Endometrial microvascular endothelial cells (primary cell): ENCODE data around the gene ADRB1. TPM values are rescaled to one million over a fixed set of nuclear protein-coding genes. Genes with fewer than 3 reads are reported as not detected.

ENCODE experiments used
- in situ Hi-C: cut with HindIII; loops from 2 replicates; pipeline ENCODE4 v1.10.0; 2017; ENCODE audit warnings: low sequenced_read_pairs, low pct_unique_long_range_greater_than_20kb; ENCODE audit errors: inconsistent ontology term
- total RNA-seq: library from RNA; depleted of rRNA; stranded (reverse); fragments of >200 nt; gene quantifications from one replicate; pipeline ENCODE4 v1.2.3, GENCODE V29; 2015; ENCODE audit errors: inconsistent ontology term

Gene ADRB1
- total RNA-seq, 1 donor from 2014 or later, result 2.6 TPM

DNA sequence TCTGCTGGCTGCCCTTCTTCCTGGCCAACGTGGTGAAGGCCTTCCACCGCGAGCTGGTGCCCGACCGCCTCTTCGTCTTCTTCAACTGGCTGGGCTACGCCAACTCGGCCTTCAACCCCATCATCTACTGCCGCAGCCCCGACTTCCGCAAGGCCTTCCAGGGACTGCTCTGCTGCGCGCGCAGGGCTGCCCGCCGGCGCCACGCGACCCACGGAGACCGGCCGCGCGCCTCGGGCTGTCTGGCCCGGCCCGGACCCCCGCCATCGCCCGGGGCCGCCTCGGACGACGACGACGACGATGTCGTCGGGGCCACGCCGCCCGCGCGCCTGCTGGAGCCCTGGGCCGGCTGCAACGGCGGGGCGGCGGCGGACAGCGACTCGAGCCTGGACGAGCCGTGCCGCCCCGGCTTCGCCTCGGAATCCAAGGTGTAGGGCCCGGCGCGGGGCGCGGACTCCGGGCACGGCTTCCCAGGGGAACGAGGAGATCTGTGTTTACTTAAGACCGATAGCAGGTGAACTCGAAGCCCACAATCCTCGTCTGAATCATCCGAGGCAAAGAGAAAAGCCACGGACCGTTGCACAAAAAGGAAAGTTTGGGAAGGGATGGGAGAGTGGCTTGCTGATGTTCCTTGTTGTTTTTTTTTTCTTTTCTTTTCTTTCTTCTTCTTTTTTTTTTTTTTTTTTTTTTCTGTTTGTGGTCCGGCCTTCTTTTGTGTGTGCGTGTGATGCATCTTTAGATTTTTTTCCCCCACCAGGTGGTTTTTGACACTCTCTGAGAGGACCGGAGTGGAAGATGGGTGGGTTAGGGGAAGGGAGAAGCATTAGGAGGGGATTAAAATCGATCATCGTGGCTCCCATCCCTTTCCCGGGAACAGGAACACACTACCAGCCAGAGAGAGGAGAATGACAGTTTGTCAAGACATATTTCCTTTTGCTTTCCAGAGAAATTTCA lies 1.7 kb downstream of the ADRB1 start:
- in situ Hi-C loops, result no loop called here

GRCh38 chr10:114046087-114046458 lies 2.4 kb downstream of the ADRB1 start:
- in situ Hi-C loops, result no loop called here

- in situ Hi-C loops, result no loop called here
These were observed 4.8 kb downstream of the ADRB1 start for GRCh38 chr10:114048472-114048871.

GRCh38 chr10:114051714-114052113 lies 8.0 kb downstream of the ADRB1 start:
- in situ Hi-C loops, result no loop called here

DNA sequence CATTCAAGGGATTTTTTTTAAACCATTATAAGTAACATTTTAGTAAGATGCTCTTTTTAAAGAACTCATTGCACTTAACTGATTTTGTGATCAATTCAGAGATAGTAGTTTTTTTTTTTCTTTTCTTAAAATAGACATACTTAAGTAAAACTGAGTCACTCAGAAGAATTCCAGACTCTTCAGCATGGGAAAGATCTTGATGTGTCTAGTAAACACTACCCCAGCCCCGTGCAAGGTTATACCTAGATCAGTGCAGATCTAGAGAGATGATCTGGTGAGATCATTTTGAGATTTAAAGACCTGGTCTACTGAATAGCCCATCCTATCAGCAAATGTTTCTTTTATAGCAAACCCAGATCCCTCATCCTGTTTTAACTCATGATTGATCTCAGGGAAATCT lies 8.6 kb downstream of the ADRB1 start:
- in situ Hi-C loops, result no loop called here

- in situ Hi-C loops, result no loop called here
These were observed 10.3 kb downstream of the ADRB1 start for GRCh38 chr10:114053946-114054345.

DNA sequence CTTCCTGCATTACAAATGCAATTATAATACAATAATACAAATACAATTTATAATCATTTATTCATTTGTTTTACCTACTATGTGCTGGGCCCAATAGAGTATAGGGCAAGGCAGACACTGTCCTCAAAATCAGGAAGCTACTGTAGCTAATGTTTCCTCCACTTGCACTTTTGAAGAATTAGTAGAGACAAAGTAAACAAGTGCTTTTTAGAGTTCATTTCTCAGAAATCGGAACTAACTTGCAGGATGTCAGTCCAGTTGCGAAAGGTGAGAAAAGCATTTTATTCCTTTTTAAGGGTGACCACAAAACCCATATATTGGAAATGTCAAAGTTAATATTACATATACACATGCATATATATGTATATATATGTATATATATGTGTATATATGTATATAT lies 14.2 kb downstream of the ADRB1 start:
- in situ Hi-C loops, result no loop called here

DNA sequence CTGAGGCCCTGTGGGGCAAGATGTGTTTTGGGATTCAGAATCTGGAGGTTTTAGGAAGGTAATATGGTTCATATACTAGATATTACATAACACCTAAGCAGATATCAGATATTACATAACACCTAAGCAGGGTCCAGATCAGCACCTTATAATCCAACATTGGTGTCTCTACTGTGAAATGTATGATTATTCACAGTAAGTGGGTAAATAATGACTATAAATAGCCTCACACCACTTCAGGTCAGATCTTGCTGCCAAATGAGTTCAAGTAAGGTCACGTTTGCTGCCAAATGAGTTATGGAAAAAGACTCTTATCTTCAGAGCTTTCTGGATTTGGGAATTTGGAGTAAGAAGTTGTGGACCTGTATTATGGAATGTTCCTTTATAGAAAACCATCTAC lies 14.6 kb downstream of the ADRB1 start:
- in situ Hi-C loops, result no loop called here

DNA sequence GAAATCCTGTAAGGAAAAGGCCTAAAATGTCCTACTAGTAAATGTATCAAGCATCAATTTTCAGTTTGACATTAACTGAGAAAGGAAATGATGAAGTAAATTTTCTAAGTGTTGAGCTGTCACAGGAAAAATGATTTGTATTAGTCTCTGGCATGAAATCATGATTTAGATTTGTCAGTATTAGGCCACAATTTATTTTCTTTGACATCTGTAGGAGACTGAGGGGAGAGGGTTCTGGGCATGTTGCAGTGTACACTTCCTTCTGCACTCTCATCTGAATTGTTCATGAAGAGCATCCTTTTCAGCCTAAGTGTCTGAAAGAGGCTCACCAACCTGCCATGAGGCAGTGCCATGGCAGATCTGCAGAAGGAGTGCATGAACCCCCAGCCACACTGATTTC lies 15.9 kb downstream of the ADRB1 start:
- in situ Hi-C loops, result no loop called here

DNA sequence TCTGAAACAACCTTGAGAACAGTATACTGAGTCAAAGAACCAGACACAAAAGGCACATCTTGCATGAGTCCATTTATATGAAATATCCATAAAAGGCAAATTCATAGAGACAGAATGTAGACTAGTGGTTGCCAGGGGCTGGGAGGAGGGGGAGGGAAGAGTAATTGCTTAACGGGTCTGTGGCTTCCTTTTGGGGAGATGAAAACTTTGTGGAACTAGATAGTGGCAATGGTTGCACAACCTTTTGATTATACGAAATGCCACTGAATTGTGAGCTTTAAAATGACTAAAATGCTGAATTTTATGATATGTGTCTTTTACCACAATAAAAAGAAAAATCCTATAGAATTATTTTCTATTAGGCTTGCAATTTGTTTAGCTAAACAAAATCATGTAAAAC lies 16.8 kb downstream of the ADRB1 start:
- in situ Hi-C loops, result no loop called here

DNA sequence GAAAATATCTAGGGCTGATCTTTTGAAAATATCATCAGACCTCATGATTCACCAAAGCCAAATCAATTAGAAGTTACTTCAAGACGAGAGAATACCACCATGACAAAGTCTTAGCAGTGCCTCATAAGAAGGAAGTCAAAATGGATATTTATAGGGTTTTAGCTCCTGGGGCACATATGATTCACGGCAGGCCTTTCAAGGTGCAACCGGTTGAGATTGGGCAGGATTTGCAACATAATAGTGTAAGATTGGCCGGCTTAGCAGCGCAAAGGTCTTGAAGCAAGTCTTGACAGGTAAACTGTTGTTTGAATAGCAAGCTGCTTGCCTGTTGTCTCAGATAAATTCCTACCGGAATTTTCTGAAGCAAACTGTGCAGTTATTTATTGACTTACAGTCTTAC lies 17.5 kb downstream of the ADRB1 start:
- in situ Hi-C loops, result no loop called here

DNA sequence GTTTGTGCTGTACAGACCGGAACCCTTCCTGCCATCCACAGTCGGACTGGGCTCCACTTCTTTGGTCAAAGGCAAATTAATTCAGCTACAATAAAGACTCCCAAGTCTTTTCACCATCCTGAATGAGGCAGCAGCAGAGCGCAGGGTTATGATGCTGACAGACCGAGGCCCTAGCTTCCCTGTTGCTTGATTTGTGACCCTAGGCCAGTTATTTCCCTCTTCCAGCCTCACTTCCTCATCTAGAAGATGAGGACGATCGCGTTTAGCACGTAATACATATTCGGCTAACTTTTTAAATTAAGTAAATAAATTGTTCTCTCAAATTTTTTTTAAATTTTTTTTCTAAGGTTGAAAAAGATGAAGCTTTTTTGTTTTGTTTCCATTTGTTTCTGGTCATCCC lies 18.1 kb downstream of the ADRB1 start:
- in situ Hi-C loops, result no loop called here

GRCh38 chr10:114064151-114065048 lies 20.7 kb downstream of the ADRB1 start:
- in situ Hi-C loops, result no loop called here

GRCh38 chr10:114065049-114065435 lies 21.4 kb downstream of the ADRB1 start:
- in situ Hi-C loops, result no loop called here

- in situ Hi-C loops, result no loop called here
These were observed 24.5 kb downstream of the ADRB1 start for GRCh38 chr10:114068054-114068707.

GRCh38 chr10:114070710-114071109 lies 27.0 kb downstream of the ADRB1 start:
- in situ Hi-C loops, result no loop called here

GRCh38 chr10:114071178-114071577 lies 27.5 kb downstream of the ADRB1 start:
- in situ Hi-C loops, result no loop called here

DNA sequence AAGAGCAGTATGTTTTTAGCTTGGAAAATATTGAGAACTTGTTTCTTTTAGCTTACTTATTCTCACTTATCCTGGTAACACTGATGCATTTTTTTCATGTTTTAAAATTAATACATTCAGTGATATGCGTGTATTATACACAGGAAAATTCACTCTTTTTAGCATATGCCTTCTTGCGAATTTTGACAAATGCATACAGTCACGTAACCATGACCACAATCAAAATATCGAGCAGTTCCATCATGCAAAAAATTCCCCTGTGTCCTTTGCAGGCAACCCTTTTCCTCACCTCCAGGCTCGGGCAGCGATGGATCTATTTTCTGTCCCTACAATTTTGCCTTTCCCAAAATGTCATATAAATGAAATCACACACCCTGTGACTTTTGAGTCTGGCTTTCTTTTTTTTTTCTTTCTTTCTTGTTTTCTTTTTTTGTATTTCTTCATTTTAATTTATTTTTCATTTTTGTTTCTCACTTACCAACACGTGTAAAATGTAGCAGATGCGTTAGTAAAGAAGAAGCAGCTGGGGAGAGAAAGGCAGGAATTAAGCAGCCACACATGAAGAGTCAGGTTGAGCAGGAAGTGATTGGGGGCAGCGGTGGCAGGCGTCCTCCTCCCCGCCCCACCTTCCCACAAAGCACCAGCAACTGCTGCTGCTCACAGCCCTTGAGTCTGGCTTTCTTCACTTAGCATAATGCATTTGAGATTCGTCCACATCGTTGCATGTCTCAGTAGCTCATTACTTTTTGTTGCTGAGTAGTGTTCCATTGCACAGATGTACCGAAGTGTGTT lies 29.9 kb downstream of the ADRB1 start:
- in situ Hi-C loops, result no loop called here

DNA sequence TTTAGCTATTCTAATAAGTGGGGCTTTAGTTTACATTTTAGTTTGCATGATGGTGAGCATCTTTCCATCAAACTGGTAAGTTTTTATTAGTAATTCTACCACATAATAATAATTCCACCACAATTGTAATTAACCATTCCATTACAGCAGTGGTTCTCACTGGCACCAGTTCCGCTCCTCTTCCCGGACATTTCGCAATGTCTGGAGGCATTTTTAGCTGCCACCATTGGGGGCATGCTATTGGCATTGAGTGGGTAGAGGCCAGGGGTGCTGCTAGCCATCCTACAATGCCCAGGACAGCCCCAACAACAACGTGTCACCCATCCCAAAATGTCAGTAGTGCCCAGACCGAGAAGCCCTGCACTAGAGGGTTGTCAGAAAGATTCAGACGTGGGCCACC lies 31.4 kb downstream of the ADRB1 start:
- in situ Hi-C loops, result no loop called here
